ENCODE measurements around the gene GRIK5. TPM values are rescaled to one million over a fixed set of nuclear protein-coding genes. Genes with fewer than 3 reads are reported as not detected.

GRIK5 gene
- total RNA-seq, 1 donor from 2014 or later = 0.29 TPM

DNA sequence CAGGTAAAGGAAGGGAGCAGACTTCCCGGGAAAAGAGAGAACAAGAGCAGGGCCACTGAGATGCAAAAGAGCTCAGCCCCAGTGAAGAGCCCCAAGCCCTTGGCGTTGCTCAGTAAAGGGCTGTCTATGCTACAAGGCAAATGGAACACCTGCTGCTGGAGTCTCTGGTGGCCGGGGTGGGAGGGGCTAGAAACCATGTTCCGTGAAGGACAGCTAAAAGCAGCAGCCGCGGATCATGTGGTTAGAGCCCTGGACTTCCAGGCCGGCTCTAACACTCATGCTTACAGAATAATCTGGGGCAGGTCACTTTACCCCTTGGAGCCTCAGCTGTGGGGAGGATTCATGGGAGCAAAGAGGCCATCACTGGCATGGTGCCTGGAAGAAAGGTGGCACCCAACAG is 44.4 kb upstream of the GRIK5 start:
- Histone ChIP-seq H3K27me3 (no peaks in the 10 kb centered on the region), H3K27ac (no peak overlapping the region), H3K9me3 (no peaks in the 10 kb centered on the region), H3K4me3 (no peak overlapping the region), H3K4me1 (no peaks in the 10 kb centered on the region), H3K36me3 (no peaks in the 10 kb centered on the region)
- TF ChIP-seq, protein P1, sequence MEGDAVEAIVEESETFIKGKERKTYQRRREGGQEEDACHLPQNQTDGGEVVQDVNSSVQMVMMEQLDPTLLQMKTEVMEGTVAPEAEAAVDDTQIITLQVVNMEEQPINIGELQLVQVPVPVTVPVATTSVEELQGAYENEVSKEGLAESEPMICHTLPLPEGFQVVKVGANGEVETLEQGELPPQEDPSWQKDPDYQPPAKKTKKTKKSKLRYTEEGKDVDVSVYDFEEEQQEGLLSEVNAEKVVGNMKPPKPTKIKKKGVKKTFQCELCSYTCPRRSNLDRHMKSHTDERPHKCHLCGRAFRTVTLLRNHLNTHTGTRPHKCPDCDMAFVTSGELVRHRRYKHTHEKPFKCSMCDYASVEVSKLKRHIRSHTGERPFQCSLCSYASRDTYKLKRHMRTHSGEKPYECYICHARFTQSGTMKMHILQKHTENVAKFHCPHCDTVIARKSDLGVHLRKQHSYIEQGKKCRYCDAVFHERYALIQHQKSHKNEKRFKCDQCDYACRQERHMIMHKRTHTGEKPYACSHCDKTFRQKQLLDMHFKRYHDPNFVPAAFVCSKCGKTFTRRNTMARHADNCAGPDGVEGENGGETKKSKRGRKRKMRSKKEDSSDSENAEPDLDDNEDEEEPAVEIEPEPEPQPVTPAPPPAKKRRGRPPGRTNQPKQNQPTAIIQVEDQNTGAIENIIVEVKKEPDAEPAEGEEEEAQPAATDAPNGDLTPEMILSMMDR (IDR thresholded peaks at IDR 0.05) = no peak
- ATAC-seq = no peak
- intact Hi-C loops (cut with DNase I) = no loop called here
- no peak for DNase-seq

DNA sequence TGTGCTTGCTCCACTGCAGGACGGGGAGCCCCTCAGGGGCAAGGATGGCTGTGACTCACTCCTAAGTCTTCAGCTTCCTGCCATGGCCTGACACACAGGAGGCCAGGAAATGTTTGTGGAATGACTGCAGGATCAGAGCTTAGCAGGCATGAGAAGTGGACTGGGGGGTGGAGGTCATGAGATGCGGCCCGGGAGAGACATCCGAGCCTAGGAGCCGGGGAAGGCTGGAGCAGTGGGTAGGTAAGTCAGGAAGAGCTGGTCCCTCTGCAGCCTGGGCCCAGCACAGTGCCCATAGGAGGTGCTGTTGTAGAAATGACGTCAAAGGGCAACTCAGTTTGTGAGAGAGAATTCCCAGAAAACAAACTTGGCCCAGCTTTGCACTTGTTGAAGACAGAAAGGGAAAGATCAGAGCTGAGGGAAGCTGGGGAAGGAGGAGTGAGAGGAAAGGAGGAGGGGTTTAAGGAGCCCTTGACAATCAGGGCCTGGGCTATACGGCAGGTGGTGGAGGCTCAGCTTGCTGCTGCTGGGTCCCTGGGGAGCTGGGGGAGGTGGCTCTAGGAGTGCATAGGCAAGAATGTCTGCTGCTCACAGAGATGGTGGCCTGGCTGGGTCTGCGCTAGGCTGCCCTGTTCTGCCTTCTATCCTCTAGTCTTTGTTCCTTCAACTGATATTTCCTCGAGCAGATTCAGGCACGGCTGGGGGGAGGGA is 43.8 kb upstream of the GRIK5 start:
- Histone ChIP-seq H3K4me3 (no peak overlapping the region), H3K9me3 (no peaks in the 10 kb centered on the region), H3K36me3 (no peaks in the 10 kb centered on the region), H3K4me1 (no peaks in the 10 kb centered on the region), H3K27ac (no peak overlapping the region), H3K27me3 (no peaks in the 10 kb centered on the region)
- ATAC-seq (no peak), DNase-seq (no peak)
- TF ChIP-seq, protein P1 (IDR thresholded peaks at IDR 0.05) = no peak
- intact Hi-C loops (cut with DNase I) = no loop called here

DNA sequence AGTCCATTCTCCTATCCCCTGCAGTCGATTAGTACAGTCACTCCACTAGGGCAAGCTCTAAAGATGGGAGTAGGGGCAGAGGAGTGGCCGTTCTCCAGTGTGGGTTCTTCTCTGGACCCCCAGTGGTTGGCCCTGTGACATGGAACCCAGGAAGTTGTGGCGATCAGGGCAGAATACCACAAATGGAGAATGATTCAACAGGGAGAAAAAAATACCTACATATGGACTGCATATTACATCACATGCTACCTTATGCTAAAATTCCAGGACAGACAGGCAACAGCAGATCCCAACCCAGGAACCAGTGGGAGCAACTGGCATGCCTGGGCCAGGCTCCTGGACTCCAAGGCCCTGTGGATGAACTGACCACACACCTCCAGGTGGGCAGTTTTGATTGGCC is 41.8 kb upstream of the GRIK5 start:
- no peak overlapping the region for H3K4me3 ChIP-seq
- no peaks in the 10 kb centered on the region for H3K27me3 ChIP-seq
- intact Hi-C loops (cut with DNase I) = no loop called here
- TF ChIP-seq, protein P1 (IDR thresholded peaks at IDR 0.05) = no peak
- ATAC-seq = no peak
- H3K9me3 ChIP-seq = no peaks in the 10 kb centered on the region
- H3K27ac ChIP-seq = no peak overlapping the region
- H3K36me3 ChIP-seq = no peaks in the 10 kb centered on the region
- no peak for DNase-seq
- H3K4me1 ChIP-seq = no peaks in the 10 kb centered on the region

DNA sequence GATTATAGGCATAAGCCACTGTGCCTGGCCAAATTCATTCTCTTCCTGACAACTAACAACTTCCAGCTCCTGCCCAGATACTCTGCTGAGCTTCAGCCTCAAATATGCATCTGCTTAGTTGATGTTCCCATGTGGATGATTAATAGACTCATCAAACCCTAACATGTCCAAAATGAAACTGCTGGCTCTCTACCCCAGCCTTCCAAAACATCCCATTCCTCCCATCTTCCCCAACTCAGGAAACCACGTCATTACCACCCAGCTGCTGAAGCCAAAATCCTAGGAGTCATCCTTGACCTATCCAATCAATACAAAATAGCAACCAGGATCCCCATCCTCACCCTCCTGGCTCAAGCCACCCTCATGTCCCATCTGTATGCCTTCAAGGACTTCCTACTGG is 41.4 kb upstream of the GRIK5 start:
- no peak overlapping the region for H3K27ac ChIP-seq
- ATAC-seq (no peak), DNase-seq (no peak)
- no peak overlapping the region for H3K4me3 ChIP-seq
- no peaks in the 10 kb centered on the region for H3K4me1 ChIP-seq
- TF ChIP-seq, protein P1 (IDR thresholded peaks at IDR 0.05) = no peak
- no peaks in the 10 kb centered on the region for H3K9me3 ChIP-seq
- no peaks in the 10 kb centered on the region for H3K36me3 ChIP-seq
- intact Hi-C loops (cut with DNase I) = no loop called here
- H3K27me3 ChIP-seq = no peaks in the 10 kb centered on the region

DNA sequence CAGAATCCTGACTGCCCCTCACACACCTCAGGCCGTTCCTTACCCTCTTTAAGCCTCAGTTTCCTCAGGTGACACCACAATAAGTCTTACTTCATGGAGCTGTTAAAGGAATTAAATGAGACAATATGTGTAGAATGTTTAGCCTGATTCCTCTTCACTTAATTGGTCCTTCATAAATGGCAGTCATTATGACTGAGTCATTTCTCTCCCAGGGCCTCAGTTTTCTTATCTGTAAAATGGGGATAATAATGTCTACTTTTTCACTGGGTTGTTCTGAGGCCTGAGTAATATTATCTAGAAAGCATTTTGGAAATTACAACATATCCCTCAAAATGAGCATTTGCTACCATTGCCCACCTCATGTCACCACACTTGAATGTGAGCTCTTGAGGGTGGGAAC is 40.7 kb upstream of the GRIK5 start:
- no peaks in the 10 kb centered on the region for H3K36me3 ChIP-seq
- H3K4me3 ChIP-seq = no peak overlapping the region
- H3K4me1 ChIP-seq = no peaks in the 10 kb centered on the region
- TF ChIP-seq, protein P1 (IDR thresholded peaks at IDR 0.05) = no peak
- H3K9me3 ChIP-seq = no peaks in the 10 kb centered on the region
- intact Hi-C loops (cut with DNase I) = no loop called here
- DNase-seq = no peak
- H3K27ac ChIP-seq = no peak overlapping the region
- no peaks in the 10 kb centered on the region for H3K27me3 ChIP-seq
- no peak for ATAC-seq

DNA sequence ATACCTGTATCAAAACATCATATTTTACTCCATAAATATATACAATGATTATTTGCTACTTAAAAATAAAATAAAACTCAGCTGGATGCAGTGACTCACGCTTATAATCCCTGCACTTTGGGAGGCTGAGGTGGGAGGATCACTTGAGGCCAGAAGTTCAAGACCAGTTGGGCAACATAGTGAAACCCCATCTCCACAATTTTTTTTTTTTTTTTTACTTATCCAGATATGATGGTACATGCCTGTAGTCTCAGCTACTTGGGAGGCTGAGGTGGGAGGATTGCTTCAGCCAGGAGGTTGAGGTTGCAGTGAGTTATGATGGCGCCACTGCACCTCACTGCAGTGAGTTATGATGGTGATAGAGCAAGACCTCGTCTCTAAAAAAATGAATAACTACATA is 39.9 kb upstream of the GRIK5 start:
- ATAC-seq (no peak), DNase-seq (no peak)
- intact Hi-C loops (cut with DNase I) = no loop called here
- TF ChIP-seq, protein P1 (IDR thresholded peaks at IDR 0.05) = no peak
- H3K36me3 ChIP-seq = no peaks in the 10 kb centered on the region
- H3K4me3 ChIP-seq = no peak overlapping the region
- H3K27ac ChIP-seq = no peak overlapping the region
- H3K27me3 ChIP-seq = no peaks in the 10 kb centered on the region
- H3K9me3 ChIP-seq = no peaks in the 10 kb centered on the region
- no peaks in the 10 kb centered on the region for H3K4me1 ChIP-seq
